Measurements from ENCODE around the gene GGTA1.
"Not testable (repeated sequence)": the region's sequence is repeated elsewhere in the genome, so short reads cannot be mapped to it uniquely, and the experiment has no call there.

Gene GGTA1

GRCh38 chr9:121455527-121456239 lies 44.0 kb downstream of the GGTA1 start:
- peak; percentile 1 for DNase-seq (ENCODE audit: low read depth)

GRCh38 chr9:121454972-121455371 lies 44.7 kb downstream of the GGTA1 start:
- DNase-seq (ENCODE audit: low read depth) = no peak

GRCh38 chr9:121453232-121453892 lies 46.3 kb downstream of the GGTA1 start:
- DNase-seq (ENCODE audit: low read depth) = no peak

- DNase-seq (ENCODE audit: low read depth) = no peak
These were observed 47.6 kb downstream of the GGTA1 start for GRCh38 chr9:121452085-121452484.

- no peak for DNase-seq (ENCODE audit: low read depth)
These were observed 48.1 kb downstream of the GGTA1 start for GRCh38 chr9:121451586-121451985.

- DNase-seq (ENCODE audit: low read depth) = no peak
These were observed 49.4 kb downstream of the GGTA1 start for GRCh38 chr9:121450241-121450640.

- no peak for DNase-seq (ENCODE audit: low read depth)
These were observed 49.9 kb downstream of the GGTA1 start for GRCh38 chr9:121449786-121450185.

- no peak for DNase-seq (ENCODE audit: low read depth)
These were observed 52.3 kb downstream of the GGTA1 start for GRCh38 chr9:121447321-121447834.

GRCh38 chr9:121445986-121446385 lies 53.7 kb downstream of the GGTA1 start:
- no peak for DNase-seq (ENCODE audit: low read depth)

- DNase-seq (ENCODE audit: low read depth) = no peak
These were observed 55.7 kb downstream of the GGTA1 start for GRCh38 chr9:121443981-121444380.

- no peak for DNase-seq (ENCODE audit: low read depth)
These were observed 58.5 kb downstream of the GGTA1 start for GRCh38 chr9:121441165-121441564.

GRCh38 chr9:121439711-121440664 lies 59.7 kb downstream of the GGTA1 start:
- DNase-seq (ENCODE audit: low read depth) = no peak

- DNase-seq (ENCODE audit: low read depth) = no peak
These were observed 60.6 kb downstream of the GGTA1 start for GRCh38 chr9:121439016-121439415.

GRCh38 chr9:121437891-121438290 lies 61.8 kb downstream of the GGTA1 start:
- DNase-seq (ENCODE audit: low read depth) = no peak

GRCh38 chr9:121437046-121437445 lies 62.6 kb downstream of the GGTA1 start:
- not testable (repeated sequence) for DNase-seq (ENCODE audit: low read depth)

- no peak for DNase-seq (ENCODE audit: low read depth)
These were observed 64.7 kb downstream of the GGTA1 start for GRCh38 chr9:121434969-121435368.

GRCh38 chr9:121427899-121428298 lies 71.7 kb downstream of the GGTA1 start:
- DNase-seq (ENCODE audit: low read depth) = no peak

- no peak for DNase-seq (ENCODE audit: low read depth)
These were observed 75.6 kb downstream of the GGTA1 start for GRCh38 chr9:121424024-121424432.

- no peak for DNase-seq (ENCODE audit: low read depth)
These were observed 87.7 kb downstream of the GGTA1 start for GRCh38 chr9:121411993-121412392.

- DNase-seq (ENCODE audit: low read depth) = no peak
These were observed 93.7 kb downstream of the GGTA1 start for GRCh38 chr9:121405899-121406298.
